NCI-H1436 (cell line): ENCODE results near the gene CDCA4.
"Not testable (repeated sequence)": the region's sequence is repeated elsewhere in the genome, so short reads cannot be mapped to it uniquely, and the experiment has no call there.

Experiments used
- DNase-seq: peaks from one replicate; lab custom pipeline; 2025; lab: John Stamatoyannopoulos, UW

The CDCA4 gene

GRCh38 chr14:105033412-105033900 is 12.6 kb upstream of the CDCA4 start:
- not testable (repeated sequence) for DNase-seq

GRCh38 chr14:105032451-105032901 is 11.6 kb upstream of the CDCA4 start:
- DNase-seq: not testable (repeated sequence)

GRCh38 chr14:105030836-105031396 is 10.0 kb upstream of the CDCA4 start:
- no peak for DNase-seq

GRCh38 chr14:105030194-105030593 is 9.3 kb upstream of the CDCA4 start:
- DNase-seq: no peak

- DNase-seq: no peak
These were observed 8.5 kb upstream of the CDCA4 start for GRCh38 chr14:105029402-105029801.

GRCh38 chr14:105028251-105028927 is 7.5 kb upstream of the CDCA4 start:
- DNase-seq: no peak

GRCh38 chr14:105027718-105028117 is 6.8 kb upstream of the CDCA4 start:
- DNase-seq: not testable (repeated sequence)

- DNase-seq: no peak
These were observed 6.1 kb upstream of the CDCA4 start for GRCh38 chr14:105026802-105027563.

- DNase-seq: no peak
These were observed 5.3 kb upstream of the CDCA4 start for GRCh38 chr14:105026033-105026785.

- no peak for DNase-seq
These were observed 4.5 kb upstream of the CDCA4 start for GRCh38 chr14:105025429-105025828.

- no peak for DNase-seq
These were observed 3.1 kb upstream of the CDCA4 start for GRCh38 chr14:105023791-105024480.

GRCh38 chr14:105023144-105023543 is 2.3 kb upstream of the CDCA4 start:
- DNase-seq: no peak

GRCh38 chr14:105022276-105022670 is 1.4 kb upstream of the CDCA4 start:
- no peak for DNase-seq

- peak; percentile 41 for DNase-seq
These were observed 883 bp upstream of the CDCA4 start for GRCh38 chr14:105021656-105022275.

- no peak for DNase-seq
These were observed 745 bp downstream of the CDCA4 start for GRCh38 chr14:105019861-105020814.

- DNase-seq: no peak
These were observed 2.5 kb downstream of the CDCA4 start for GRCh38 chr14:105018414-105018813.

GRCh38 chr14:105015905-105016304 is 5.0 kb downstream of the CDCA4 start:
- no peak for DNase-seq

- no peak for DNase-seq
These were observed 5.6 kb downstream of the CDCA4 start for GRCh38 chr14:105015242-105015641.

GRCh38 chr14:105014631-105015030 is 6.3 kb downstream of the CDCA4 start:
- no peak for DNase-seq

- no peak for DNase-seq
These were observed 6.9 kb downstream of the CDCA4 start for GRCh38 chr14:105014032-105014431.
